ENCODE data around the gene GNAZ. TPM values are rescaled to one million over a fixed set of nuclear protein-coding genes. Genes with fewer than 3 reads are reported as not detected.

Gene GNAZ
- total and polyA plus RNA-seq, 12 donors, result 1.3 to 4.2 (median 2.3) TPM

DNA sequence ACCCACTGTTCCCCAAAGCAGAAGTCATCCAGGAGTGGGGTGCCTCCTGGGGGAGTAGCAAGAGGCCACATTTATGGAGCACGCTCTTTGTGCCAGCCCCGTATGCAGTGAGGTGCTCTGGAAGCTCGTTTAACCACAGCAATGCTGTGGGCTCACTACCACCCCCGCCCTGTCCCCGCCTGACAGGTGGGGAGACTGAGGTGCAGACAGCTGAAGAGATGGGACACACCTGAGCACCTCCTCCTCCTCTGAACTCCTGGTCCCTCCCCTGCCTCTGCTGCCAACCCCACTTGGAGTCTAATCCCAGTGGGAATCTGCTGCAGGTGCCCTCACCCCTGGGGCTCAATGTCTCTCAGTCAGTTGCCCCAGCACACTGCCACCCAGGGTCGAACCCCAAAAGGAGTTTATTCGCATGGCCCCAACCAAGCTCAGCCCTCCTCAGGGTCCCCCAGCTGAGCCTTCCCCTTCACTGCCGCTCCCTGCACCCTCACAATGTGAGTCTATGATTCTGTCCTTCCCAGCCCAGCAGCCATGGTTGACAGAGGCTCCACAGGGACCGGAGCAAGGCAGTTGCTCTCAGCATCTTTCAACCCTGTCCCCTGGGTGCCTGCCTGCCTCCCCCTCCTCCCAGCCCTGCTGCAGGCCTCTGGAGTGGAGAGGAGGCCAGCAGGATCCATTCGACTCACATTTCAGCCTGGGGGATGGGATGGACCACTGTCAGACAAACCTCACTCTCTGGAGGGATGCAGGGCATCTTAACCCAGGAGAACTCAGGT is 96.7 kb downstream of the GNAZ start:
- Histone ChIP-seq H3K27me3 (no peaks in the 10 kb centered on the region), H3K4me1 (no peaks in the 10 kb centered on the region), H3K4me3 (no peak overlapping the region), H3K36me3 (no peaks in the 10 kb centered on the region), H3K27ac (no peak overlapping the region), H3K9me3 (no peaks in the 10 kb centered on the region)
- ATAC-seq, result no peak
- 78% methylated on average over 10 of the region's 10 CpGs for WGBS, 2 donors
- no peak for DNase-seq
- TF ChIP-seq, protein P1, sequence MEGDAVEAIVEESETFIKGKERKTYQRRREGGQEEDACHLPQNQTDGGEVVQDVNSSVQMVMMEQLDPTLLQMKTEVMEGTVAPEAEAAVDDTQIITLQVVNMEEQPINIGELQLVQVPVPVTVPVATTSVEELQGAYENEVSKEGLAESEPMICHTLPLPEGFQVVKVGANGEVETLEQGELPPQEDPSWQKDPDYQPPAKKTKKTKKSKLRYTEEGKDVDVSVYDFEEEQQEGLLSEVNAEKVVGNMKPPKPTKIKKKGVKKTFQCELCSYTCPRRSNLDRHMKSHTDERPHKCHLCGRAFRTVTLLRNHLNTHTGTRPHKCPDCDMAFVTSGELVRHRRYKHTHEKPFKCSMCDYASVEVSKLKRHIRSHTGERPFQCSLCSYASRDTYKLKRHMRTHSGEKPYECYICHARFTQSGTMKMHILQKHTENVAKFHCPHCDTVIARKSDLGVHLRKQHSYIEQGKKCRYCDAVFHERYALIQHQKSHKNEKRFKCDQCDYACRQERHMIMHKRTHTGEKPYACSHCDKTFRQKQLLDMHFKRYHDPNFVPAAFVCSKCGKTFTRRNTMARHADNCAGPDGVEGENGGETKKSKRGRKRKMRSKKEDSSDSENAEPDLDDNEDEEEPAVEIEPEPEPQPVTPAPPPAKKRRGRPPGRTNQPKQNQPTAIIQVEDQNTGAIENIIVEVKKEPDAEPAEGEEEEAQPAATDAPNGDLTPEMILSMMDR (IDR thresholded peaks at IDR 0.05), result no peak
- intact Hi-C loops (cut with DNase I), result no loop called here

- Histone ChIP-seq H3K4me1 (no peaks in the 10 kb centered on the region), H3K27me3 (no peaks in the 10 kb centered on the region), H3K27ac (no peak overlapping the region), H3K9me3 (no peaks in the 10 kb centered on the region), H3K4me3 (no peak overlapping the region), H3K36me3 (no peaks in the 10 kb centered on the region)
- TF ChIP-seq, protein P1 (IDR thresholded peaks at IDR 0.05), result no peak
- WGBS, 2 donors, result 94% methylated on average over 9 of the region's 9 CpGs
- ATAC-seq (peak in 1 of 8 donors; percentile 23), DNase-seq (no peak)
- intact Hi-C loops (cut with DNase I), result no loop called here
Observed at GRCh38 chr22:23168391-23169042, 98.2 kb downstream of the GNAZ start.

DNA sequence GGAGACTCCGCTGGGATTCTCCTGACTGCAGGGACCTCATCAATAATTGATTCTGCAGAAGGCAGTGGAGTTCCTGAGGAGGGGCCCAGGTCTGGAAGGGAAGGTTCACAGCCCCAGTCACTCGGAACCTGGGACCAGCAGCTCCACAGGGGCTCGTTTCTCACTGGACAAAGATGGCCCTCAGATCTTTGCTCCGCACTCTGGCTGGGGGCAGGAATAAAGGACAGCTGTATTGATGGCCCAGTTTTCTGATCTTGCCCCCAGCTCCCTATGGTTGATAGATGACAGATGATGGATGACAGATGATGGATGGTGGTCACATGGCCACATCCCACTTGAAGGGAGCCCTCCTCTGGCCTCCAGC is 98.7 kb downstream of the GNAZ start:
- intact Hi-C loops (cut with DNase I), result no loop called here
- TF ChIP-seq, protein P1 (IDR thresholded peaks at IDR 0.05), result no peak

More for the DNA sequence above, 98.7 kb downstream of the GNAZ start:
- DNase-seq, result no peak
- WGBS, 2 donors, result 95 to 98% methylated on average over 4 of the region's 4 CpGs
- no peaks in the 10 kb centered on the region for H3K4me1 ChIP-seq
- H3K27ac ChIP-seq, result no peak overlapping the region
- no peaks in the 10 kb centered on the region for H3K36me3 ChIP-seq
- H3K9me3 ChIP-seq, result no peaks in the 10 kb centered on the region
- no peak for ATAC-seq
- no peak overlapping the region for H3K4me3 ChIP-seq
- H3K27me3 ChIP-seq, result no peaks in the 10 kb centered on the region

Other genes starting within 250 kb of the GNAZ start
- 1 to 10 TPM in 2 of 10 donors, under 1 TPM in 4, not detected in 4; 0.26 to 4.4 (median 0.75) TPM for gene IGLL5, start 182.7 kb upstream of the GNAZ start, total RNA-seq
- gene IGLL5, start 182.7 kb upstream of the GNAZ start, polyA plus RNA-seq, result under 1 TPM in 1 of 2 donors, not detected in 1; 0.32 TPM
- under 1 TPM in 1 of 10 donors, not detected in 9; 0.21 TPM for gene RSPH14, start 71.5 kb downstream of the GNAZ start, total RNA-seq
- under 1 TPM in 1 of 2 donors, not detected in 1; 0.39 TPM for gene RSPH14, start 71.5 kb downstream of the GNAZ start, polyA plus RNA-seq
- under 1 TPM; 0.15 to 1.00 (median 0.48) TPM for gene RAB36, start 75.0 kb downstream of the GNAZ start, total RNA-seq
- under 1 TPM; 0.29 to 0.36 TPM for gene RAB36, start 75.0 kb downstream of the GNAZ start, polyA plus RNA-seq
- 10 to 100 TPM; 15.2 to 33.4 (median 28.3) TPM for gene BCR, start 110.0 kb downstream of the GNAZ start, total RNA-seq
- gene BCR, start 110.0 kb downstream of the GNAZ start, polyA plus RNA-seq, result 10 to 100 TPM; 10.9 to 20.1 TPM